IPS-NIHi7 (cell line): Measurements from ENCODE around the gene SERGEF.

Source experiments
- DNase-seq: peaks from one replicate; pipeline ENCODE4 v3.0.0; 2012; ENCODE audit warnings: mixed read lengths; ENCODE audit errors: extremely low spot score

Gene SERGEF

GRCh38 chr11:17813391-17814059 is 199.3 kb downstream of the SERGEF start:
- DNase-seq: no peak

GRCh38 chr11:17812865-17813187 is 200.0 kb downstream of the SERGEF start:
- no peak for DNase-seq

- DNase-seq: no peak
Observed at GRCh38 chr11:17812091-17812864, 200.6 kb downstream of the SERGEF start.

GRCh38 chr11:17811352-17811751 is 201.5 kb downstream of the SERGEF start:
- no peak for DNase-seq

- DNase-seq: no peak
Observed at GRCh38 chr11:17810746-17811145, 202.1 kb downstream of the SERGEF start.

GRCh38 chr11:17810041-17810440 is 202.8 kb downstream of the SERGEF start:
- DNase-seq: no peak

- no peak for DNase-seq
Observed at GRCh38 chr11:17807034-17807433, 205.8 kb downstream of the SERGEF start.

- no peak for DNase-seq
Observed at GRCh38 chr11:17805873-17806272, 207.0 kb downstream of the SERGEF start.

- no peak for DNase-seq
Observed at GRCh38 chr11:17805043-17805442, 207.8 kb downstream of the SERGEF start.

GRCh38 chr11:17803754-17804334 is 209.0 kb downstream of the SERGEF start:
- no peak for DNase-seq

- DNase-seq: no peak
Observed at GRCh38 chr11:17802491-17802890, 210.4 kb downstream of the SERGEF start.

- peak; percentile 67 for DNase-seq
Observed at GRCh38 chr11:17801166-17801565, 211.7 kb downstream of the SERGEF start.

GRCh38 chr11:17799147-17799546 is 213.7 kb downstream of the SERGEF start:
- no peak for DNase-seq

GRCh38 chr11:17798716-17799115 is 214.1 kb downstream of the SERGEF start:
- DNase-seq: no peak

- DNase-seq: no peak
Observed at GRCh38 chr11:17798253-17798652, 214.6 kb downstream of the SERGEF start.

- DNase-seq: no peak
Observed at GRCh38 chr11:17796154-17796553, 216.7 kb downstream of the SERGEF start.

- no peak for DNase-seq
Observed at GRCh38 chr11:17794981-17795380, 217.9 kb downstream of the SERGEF start.

- DNase-seq: no peak
Observed at GRCh38 chr11:17793642-17794170, 219.1 kb downstream of the SERGEF start.

GRCh38 chr11:17792161-17792560 is 220.7 kb downstream of the SERGEF start:
- DNase-seq: no peak

GRCh38 chr11:17791144-17791543 is 221.7 kb downstream of the SERGEF start:
- no peak for DNase-seq

- DNase-seq: no peak
Observed at GRCh38 chr11:17790453-17790852, 222.4 kb downstream of the SERGEF start.

- no peak for DNase-seq
Observed at GRCh38 chr11:17788084-17788483, 224.8 kb downstream of the SERGEF start.
